ENCODE results near the gene SCARF2. TPM values are rescaled to one million over a fixed set of nuclear protein-coding genes. Genes with fewer than 3 reads are reported as not detected.
A peak's percentile ranks its signal among the peaks of the same experiment; 100 is the strongest.

The SCARF2 gene
- total and polyA plus RNA-seq, 8 donors = 15.8 to 36.4 (median 23.5) TPM

GRCh38 chr22:20429254-20430100, 8.1 kb downstream of the SCARF2 start:
- Histone ChIP-seq H3K36me3 (peaks cover 0 to 10% of the 10 kb centered on the region in 2 donors), H3K9me3 (no peaks in the 10 kb centered on the region), H3K4me1 (peaks cover 10 to 47% of the 10 kb centered on the region in 2 donors), H3K27ac (no peak overlapping the region), H3K4me3 (peak overlapping the region; percentile 26 to 54), H3K27me3 (peaks cover 9 to 98% of the 10 kb centered on the region in 2 donors)
- peak in 2 of 4 donors; percentile 75 to 96 for DNase-seq
- no peak for TF ChIP-seq CTCF (IDR thresholded peaks at IDR 0.05)
- ATAC-seq = peak; percentile 72
- intact Hi-C loops (cut with DNase I) = loop anchor here in 1 of 2 donors (10.0 kb wide), 1 partner anchor 65 kb away; the partner anchor contains the start of gene KLHL22

- Histone ChIP-seq H3K4me3 (peak overlapping the region in 1 of 2 donors; percentile 54), H3K9me3 (no peaks in the 10 kb centered on the region), H3K27ac (no peak overlapping the region), H3K36me3 (peaks cover 0 to 10% of the 10 kb centered on the region in 2 donors), H3K27me3 (peaks cover 9 to 98% of the 10 kb centered on the region in 2 donors), H3K4me1 (peaks cover 10 to 47% of the 10 kb centered on the region in 2 donors)
- intact Hi-C loops (cut with DNase I) = loop anchor here in 1 of 2 donors (10.0 kb wide), 1 partner anchor 66 kb away; the partner anchor contains the start of gene KLHL22
- no peak for ATAC-seq
- TF ChIP-seq CTCF (IDR thresholded peaks at IDR 0.05) = no peak
- DNase-seq = peak in 2 of 4 donors; percentile 20 to 29
Measured at GRCh38 chr22:20428496-20429253, 8.9 kb downstream of the SCARF2 start.

- peak in 2 of 4 donors; percentile 16 to 31 for DNase-seq
- H3K4me1 ChIP-seq = peaks cover 14 to 47% of the 10 kb centered on the region in 2 donors
- intact Hi-C loops (cut with DNase I) = loop anchor here in 1 of 2 donors (10.0 kb wide), 1 partner anchor 67 kb away; the partner anchor contains the start of gene KLHL22
- no peak for TF ChIP-seq CTCF (IDR thresholded peaks at IDR 0.05)
- H3K27me3 ChIP-seq = peaks cover 9 to 97% of the 10 kb centered on the region in 2 donors
- ATAC-seq = no peak
- no peak overlapping the region for H3K27ac ChIP-seq
- H3K36me3 ChIP-seq = peaks cover 0 to 10% of the 10 kb centered on the region in 2 donors
- H3K4me3 ChIP-seq = no peak overlapping the region
- H3K9me3 ChIP-seq = no peaks in the 10 kb centered on the region
Measured at GRCh38 chr22:20427945-20428417, 9.6 kb downstream of the SCARF2 start.

- TF ChIP-seq CTCF (IDR thresholded peaks at IDR 0.05) = no peak
- Histone ChIP-seq H3K4me3 (no peak overlapping the region), H3K27me3 (peaks cover 9 to 90% of the 10 kb centered on the region in 2 donors), H3K36me3 (peaks cover 0 to 10% of the 10 kb centered on the region in 2 donors), H3K27ac (no peak overlapping the region), H3K9me3 (no peaks in the 10 kb centered on the region), H3K4me1 (peaks cover 14 to 47% of the 10 kb centered on the region in 2 donors)
- DNase-seq (peak in 1 of 4 donors; percentile 51), ATAC-seq (no peak)
- intact Hi-C loops (cut with DNase I) = loop anchor here in 1 of 2 donors (10.0 kb wide), 1 partner anchor 67 kb away; the partner anchor contains the start of gene KLHL22
Measured at GRCh38 chr22:20427104-20427944, 10.3 kb downstream of the SCARF2 start.

Data from left lung (tissue), 10 donors.